GM21381 (cell line): ENCODE measurements around the gene LCK.
"Not testable (repeated sequence)": the region's sequence is repeated elsewhere in the genome, so short reads cannot be mapped to it uniquely, and the experiment has no call there.

Experiments
- ATAC-seq: cut with Tn5 transposase; IDR thresholded peaks from one replicate; pipeline ENCODE4 v1.9.1; 2021; ENCODE audit warnings: mild to moderate bottlenecking, moderate library complexity; ENCODE audit not compliant: unreplicated experiment

The LCK gene

GRCh38 chr1:32239337-32239736 is 11.7 kb upstream of the LCK start:
- no peak for ATAC-seq

GRCh38 chr1:32239790-32240139 is 11.3 kb upstream of the LCK start:
- ATAC-seq = no peak

DNA sequence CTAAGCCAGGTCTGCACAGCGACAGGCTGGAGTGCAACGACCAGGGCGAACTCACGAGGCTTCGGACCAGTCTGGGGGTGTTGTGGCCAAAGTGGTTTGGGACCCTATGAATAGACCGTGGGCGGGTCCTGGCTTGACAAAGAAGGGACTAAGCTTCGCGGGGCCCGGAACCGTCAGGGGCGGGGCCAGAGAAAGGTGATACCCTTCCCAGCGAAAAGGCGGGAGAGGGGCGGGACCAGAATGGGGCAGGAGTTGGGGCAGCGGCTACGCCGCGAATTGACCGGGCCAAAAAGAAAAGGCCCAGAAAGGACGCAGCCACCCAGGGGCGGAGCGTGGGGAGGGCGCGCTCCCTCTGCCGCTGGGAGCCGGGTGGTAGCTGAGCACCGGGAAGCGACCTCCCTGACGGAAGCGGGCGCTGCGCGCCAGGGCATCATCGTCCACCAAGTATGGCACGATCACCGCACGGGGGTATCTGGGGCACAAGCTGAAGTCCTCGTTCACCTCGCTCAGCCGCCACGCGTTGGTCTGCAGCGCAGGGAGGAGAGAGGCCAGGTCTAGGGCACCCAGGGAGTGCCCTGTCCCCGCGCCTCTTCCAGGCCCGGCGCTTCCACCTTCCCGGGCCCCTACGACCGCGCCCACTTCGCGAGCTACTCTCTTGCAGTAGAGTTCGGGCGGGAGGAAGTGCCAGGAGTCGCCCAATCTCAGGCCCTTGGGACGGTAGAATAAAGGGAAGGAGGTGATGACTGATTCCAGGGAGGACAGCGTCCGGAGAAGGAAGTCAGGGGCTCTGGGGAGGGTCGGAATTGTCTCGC is 10.7 kb upstream of the LCK start:
- ATAC-seq = peak; percentile 38

DNA sequence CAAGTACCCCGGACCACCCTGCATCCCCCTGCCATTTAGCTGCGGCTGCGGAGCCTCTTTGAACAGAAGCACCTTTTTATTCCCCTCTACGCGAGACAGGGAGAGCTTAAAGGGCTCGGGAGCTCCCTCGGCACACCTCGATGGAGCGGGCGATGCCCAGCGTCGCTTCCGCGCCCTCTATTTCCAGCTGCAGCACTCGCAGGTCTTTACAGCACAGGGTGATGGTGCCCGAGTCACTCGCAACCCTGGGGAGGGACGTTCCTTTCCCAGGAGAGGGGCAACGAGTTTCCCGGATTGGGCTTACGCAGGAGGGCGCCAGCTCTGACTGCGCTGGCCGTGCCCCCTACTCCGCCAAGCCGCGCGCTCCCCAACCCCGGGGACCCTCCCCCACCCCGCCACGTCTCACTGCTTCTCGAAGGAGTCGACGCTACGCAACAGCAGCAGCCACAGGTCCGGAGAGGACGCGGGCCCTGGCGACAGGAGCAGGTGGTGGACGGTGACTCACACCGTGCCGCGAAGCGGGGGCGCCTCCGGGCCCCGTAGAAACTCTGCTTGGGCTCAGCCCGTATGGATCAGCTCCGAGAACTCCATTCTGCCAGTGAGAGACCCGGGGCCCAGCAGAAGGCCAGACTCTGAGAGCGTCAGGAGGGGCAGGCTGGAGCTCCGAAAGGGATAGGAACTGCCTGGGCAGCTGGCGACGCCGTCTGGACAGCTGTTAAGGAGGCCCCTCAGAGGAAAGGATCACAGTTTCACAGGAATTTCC is 9.9 kb upstream of the LCK start:
- ATAC-seq = peak; percentile 43

GRCh38 chr1:32242341-32242851 is 8.7 kb upstream of the LCK start:
- no peak for ATAC-seq

- no peak for ATAC-seq
These were observed 4.2 kb upstream of the LCK start, which contains the start of gene FAM167B for GRCh38 chr1:32246888-32247273. FAM167B (plus strand) TSS chr1:32247222; CDS start chr1:32247422, 200 bp downstream.

- ATAC-seq = no peak
These were observed 3.6 kb upstream of the LCK start for GRCh38 chr1:32247452-32247851.

DNA sequence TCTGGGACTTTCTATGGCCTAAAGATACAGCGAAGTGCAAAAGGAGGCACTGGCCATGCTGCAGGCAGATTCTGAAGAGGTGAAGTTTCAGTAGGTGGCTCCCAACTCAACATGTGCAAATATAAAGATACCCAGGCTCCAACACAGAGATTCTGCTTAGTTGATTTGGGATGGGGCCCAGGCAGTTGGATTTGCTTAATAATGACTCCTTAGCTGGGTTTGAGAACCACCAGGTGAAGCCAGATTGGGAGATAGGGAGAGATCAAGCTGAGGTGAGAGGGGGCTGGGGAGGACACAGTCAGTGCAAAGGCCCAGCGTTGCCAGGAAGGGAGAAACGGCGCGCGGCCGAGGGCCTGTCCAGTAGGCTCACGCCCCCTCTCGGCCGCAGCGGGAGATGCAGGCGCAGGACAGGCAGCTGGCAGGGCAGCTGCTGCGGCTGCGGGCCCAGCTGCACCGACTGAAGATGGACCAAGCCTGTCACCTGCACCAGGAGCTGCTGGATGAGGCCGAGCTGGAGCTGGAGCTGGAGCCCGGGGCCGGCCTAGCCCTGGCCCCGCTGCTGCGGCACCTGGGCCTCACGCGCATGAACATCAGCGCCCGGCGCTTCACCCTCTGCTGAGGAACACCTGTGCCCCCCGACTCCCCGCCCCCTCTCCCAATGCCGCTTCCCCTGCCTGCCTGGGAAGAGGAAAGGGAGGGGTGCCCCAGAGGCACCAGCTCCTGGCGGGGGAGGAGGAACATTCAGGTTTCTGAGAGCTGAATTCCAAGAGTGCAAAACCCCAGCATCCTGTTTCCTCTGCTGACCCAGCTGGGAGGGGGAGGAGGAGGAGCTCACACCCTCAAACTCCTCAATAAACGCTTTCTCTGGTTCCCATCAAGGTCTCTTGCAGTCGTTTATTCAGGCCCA is 2.8 kb upstream of the LCK start:
- no peak for ATAC-seq

DNA sequence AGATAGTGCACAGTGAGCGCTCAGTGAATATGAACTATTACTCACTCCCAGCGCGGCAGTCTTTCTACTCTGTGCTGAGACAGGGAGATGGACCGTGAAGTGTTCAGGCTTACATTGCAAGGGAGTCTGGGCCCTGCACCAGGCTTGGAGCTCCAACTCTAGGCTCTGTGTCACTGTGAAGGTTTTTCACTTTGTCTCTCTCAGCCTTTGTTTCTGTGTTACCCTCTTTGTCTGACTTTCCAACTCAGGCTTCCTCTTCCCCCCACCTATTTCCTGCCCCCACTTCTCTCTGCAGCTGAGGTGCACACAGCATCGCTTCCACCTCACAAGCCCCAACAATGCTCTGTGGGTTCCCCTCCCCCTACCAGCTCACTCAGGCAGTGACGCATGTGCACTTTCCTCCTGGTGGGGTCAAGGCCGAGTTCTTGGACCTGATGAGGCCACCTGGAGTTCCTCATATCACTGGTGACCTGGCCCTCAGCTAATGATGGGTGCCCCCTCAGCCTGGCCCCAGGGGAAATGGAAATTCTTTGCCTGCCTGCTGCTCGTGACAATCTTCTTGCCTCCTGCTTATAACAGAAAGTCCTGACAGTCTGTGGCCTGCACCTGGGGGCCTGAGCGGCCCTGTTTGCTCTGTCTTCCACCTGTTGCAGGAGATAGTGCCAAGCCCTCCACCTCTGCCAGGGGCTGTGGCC is 1.1 kb upstream of the LCK start:
- no peak for ATAC-seq

DNA sequence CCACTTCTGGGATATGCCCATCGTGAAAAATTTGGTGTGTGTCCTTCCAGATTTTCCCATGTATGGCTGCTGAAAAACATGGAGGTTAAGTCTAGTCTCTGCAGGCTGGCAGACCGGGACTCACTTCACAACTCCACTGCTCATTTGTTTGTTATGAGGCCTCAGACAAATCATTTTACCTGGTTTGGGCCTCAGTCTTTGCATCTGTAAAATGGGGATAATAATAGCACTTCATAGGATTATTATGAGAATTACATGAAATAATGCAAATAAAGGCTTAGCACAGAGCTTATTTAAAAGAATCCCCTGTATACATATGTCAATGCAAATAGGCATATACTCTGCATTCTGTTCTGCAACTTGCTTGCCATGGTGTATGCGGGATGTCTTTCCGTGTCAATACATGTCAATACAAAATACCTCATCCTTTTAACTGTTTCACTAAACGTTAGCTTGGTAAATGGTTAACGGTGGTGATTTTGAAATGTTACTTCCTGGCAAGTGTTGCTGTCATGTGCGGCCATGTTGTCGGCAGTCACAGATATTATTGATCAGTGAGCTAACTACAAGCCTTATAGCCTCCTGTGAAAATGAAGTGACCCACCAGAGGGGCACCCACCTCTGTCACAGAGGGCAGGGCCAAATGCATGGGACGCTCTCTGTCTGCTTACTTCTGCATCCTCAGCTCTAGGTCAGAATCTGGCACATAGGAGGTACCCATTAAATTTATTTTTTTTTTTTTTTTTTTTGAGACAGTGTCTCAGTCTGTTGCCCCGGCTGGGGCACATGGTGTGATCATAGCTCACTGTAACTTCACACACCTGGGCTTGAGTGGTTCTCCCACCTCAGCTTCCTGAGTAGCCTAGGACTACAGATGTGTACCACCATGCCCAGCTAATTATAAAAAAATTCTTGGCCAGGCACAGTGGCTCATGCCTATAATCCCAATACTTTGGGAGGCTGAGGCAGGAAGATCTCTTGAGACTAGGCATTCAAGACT is 4.3 kb downstream of the LCK start:
- no peak for ATAC-seq

- ATAC-seq = no peak
These were observed 5.6 kb downstream of the LCK start for GRCh38 chr1:32256473-32257226.

DNA sequence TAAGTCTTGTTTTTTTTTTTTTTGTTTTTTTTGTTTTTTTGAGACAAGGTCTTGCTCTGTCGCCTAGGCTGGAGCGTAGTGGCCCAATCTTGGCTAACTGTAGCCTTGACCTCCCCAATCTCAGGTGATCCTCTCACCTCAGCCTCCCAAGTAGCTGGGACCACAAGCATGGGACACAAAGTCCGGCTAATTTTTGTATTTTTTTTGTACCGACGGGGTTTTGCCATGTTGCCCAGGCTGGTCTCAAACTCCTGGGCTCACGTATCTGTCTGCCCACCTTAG is 6.1 kb downstream of the LCK start:
- no peak for ATAC-seq

DNA sequence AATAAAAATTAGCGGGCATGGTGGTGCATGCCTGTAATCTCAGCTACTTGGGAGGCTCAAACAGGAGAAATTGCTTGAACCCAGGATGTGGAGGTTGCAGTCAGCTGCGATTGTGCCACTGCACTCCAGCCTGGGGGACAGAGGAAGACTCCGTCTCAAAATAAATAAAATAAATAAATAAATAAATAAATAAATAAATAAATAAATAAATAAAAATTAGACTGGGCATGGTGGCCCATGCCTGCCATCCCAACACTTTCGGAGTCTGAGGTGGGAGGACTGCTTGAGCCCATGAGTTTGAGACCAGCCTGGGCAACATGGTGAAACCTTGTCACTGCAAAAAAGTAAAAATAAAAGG is 12.2 kb downstream of the LCK start:
- not testable (repeated sequence) for ATAC-seq

DNA sequence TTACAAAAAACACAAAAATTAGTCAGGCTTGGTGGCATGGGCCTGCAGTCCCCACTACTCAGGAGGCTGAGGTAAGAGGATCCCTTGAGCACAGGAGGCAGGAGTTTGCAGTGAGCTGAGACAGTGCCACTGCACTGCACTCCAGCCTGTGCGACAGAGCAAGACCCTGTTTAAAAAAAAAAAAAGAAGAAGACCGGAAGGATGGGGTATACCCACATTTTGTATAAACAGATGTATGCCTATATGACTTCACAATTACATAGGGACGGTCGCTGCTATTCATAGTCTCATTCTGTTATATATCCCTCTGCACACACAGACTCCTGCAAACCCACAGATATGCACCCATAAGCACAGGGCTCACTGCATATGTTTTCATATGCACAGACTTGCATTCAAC is 12.7 kb downstream of the LCK start:
- no peak for ATAC-seq

- ATAC-seq = no peak
These were observed 14.8 kb downstream of the LCK start for GRCh38 chr1:32265846-32266245.

GRCh38 chr1:32266921-32267591 is 16.0 kb downstream of the LCK start:
- no peak for ATAC-seq

DNA sequence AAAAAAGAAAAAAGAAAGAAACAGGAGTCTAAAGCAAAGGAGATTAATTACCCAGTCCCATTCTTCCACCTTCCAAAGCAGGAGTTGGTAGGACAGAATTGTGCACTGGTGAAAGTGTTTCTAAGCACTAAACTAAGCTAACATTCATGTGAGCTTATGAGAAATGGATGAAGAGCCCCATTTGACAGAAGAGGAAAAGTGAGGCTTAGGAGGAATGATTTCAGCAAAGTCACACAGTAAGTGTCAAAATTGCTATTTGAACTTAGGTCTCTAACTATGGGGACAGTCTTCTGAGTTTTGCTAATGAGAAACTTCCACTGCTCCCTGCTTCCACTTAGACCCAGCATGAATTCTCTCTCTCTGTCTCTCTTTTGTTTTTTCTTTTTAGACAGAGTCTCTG is 18.7 kb downstream of the LCK start:
- ATAC-seq = no peak
